Mesendoderm (in vitro differentiated cells): ENCODE results near the gene CR1L.

Source experiments
- DNase-seq: peaks from one replicate; pipeline ENCODE4 v3.0.0; 2013
- H2AK5ac ChIP-seq: 2 replicates; pipeline ENCODE4 v1.6.1; 2013; ENCODE audit warnings: low read length, inconsistent platforms
- H2BK120ac ChIP-seq: 2 replicates; pipeline ENCODE4 v1.6.1; 2013; ENCODE audit warnings: low read depth, mild to moderate bottlenecking, low read length, moderate library complexity, mixed read lengths
- H2BK15ac ChIP-seq: replicated peaks from 2 replicates; pipeline ENCODE4 v1.6.1; 2013; ENCODE audit warnings: low read depth, mild to moderate bottlenecking, moderate library complexity
- H2BK5ac ChIP-seq: 2 replicates; pipeline ENCODE4 v1.6.1; 2013; ENCODE audit warnings: low read length, inconsistent platforms
- H3K18ac ChIP-seq: 2 replicates; pipeline ENCODE4 v1.6.1; 2013; ENCODE audit warnings: mild to moderate bottlenecking, low read length, mixed read lengths
- H3K23ac ChIP-seq: one replicate; pipeline ENCODE4 v1.6.1; 2013; ENCODE audit warnings: low read length
- H3K27ac ChIP-seq: 2 replicates; pipeline ENCODE4 v1.5.1; 2013; ENCODE audit warnings: low read depth, mild to moderate bottlenecking, inconsistent platforms, low read length, moderate library complexity
- H3K27me3 ChIP-seq: 2 replicates; pipeline ENCODE4 v1.6.1; 2013; ENCODE audit warnings: low read length, control low read depth, mild to moderate bottlenecking, inconsistent platforms; ENCODE audit not compliant: insufficient read depth, poor library complexity
- H3K36me3 ChIP-seq: 2 replicates; pipeline ENCODE4 v1.6.1; 2013; ENCODE audit warnings: low read length, inconsistent platforms; ENCODE audit not compliant: control insufficient read depth, insufficient read depth
- H3K4ac ChIP-seq: one replicate; pipeline ENCODE4 v1.6.1; 2013; ENCODE audit warnings: low read depth, mild to moderate bottlenecking, low read length, moderate library complexity
- H3K4me1 ChIP-seq: 2 replicates; pipeline ENCODE4 v1.6.1; 2013; ENCODE audit warnings: low read depth, low read length, inconsistent platforms; ENCODE audit not compliant: control insufficient read depth
- H3K4me2 ChIP-seq: 2 replicates; pipeline ENCODE4 v1.6.1; 2013; ENCODE audit warnings: low read length
- H3K4me3 ChIP-seq: 2 replicates; pipeline ENCODE4 v1.5.1; 2013; ENCODE audit warnings: mild to moderate bottlenecking, low read length
- H3K56ac ChIP-seq: one replicate; pipeline ENCODE4 v1.6.1; 2013; ENCODE audit warnings: low read length
- H3K79me1 ChIP-seq: 2 replicates; pipeline ENCODE4 v1.6.1; 2013; ENCODE audit warnings: low read length, inconsistent platforms
- H3K79me2 ChIP-seq: 2 replicates; pipeline ENCODE4 v1.6.1; 2013; ENCODE audit warnings: mild to moderate bottlenecking, low read length; ENCODE audit not compliant: control insufficient read depth, insufficient read depth
- H3K9ac ChIP-seq: 2 replicates; pipeline ENCODE4 v1.6.1; 2013; ENCODE audit warnings: low read length, inconsistent platforms
- H4K5ac ChIP-seq: one replicate; pipeline ENCODE4 v1.6.1; 2013; ENCODE audit warnings: low read length
- H4K8ac ChIP-seq: one replicate; pipeline ENCODE4 v1.6.1; 2013; ENCODE audit warnings: low read depth, mild to moderate bottlenecking, control low read depth, low read length, moderate library complexity
- WGBS: extraction: QIAGEN DNeasy Blood & Tissue Kit; methylation state at CpG from one replicate; pipeline ENCODE4 v1.1.7; 2013; ENCODE audit warnings: low lambda C conversion rate, missing lambda C conversion rate; ENCODE audit not compliant: insufficient coverage; ENCODE audit errors: extremely low coverage; 5-methylcytosine and 5-hydroxymethylcytosine counted together

CR1L gene

DNA sequence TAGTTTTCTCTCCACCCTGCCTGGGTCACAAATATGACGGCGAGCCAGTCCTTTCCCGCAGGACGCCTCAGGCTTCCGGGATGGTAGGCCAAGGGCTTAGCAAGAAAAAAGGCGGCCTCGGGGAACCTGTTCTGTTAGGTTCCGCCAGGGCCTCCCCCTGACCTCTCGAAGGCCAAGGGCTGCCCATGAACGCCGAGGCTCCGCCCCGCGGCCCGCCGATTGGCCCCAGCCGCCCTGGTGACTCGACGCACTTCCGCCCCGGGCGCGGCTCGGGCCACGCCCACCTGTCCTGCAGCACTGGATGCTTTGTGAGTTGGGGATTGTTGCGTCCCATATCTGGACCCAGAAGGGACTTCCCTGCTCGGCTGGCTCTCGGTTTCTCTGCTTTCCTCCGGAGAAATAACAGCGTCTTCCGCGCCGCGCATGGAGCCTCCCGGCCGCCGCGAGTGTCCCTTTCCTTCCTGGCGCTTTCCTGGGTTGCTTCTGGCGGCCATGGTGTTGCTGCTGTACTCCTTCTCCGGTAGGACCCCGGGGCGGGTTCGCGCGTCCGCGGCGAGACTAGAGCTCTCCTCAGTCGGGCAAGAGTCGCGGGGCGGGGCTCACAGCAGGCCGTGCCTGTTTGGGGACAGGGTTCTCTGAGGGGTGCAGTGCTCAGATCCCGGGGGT lies 107.0 kb downstream of the CR1L start, which contains the start of gene CD46:
CD46 (plus strand) TSS at position 265 of the 666 bp plus-strand sequence; CDS start at position 424, 159 bp downstream.
- Histone ChIP-seq H3K4me2 (peak within 1 kb of the TSS; percentile 72), H3K27ac (peak within 1 kb of the TSS; percentile 76)

DNA sequence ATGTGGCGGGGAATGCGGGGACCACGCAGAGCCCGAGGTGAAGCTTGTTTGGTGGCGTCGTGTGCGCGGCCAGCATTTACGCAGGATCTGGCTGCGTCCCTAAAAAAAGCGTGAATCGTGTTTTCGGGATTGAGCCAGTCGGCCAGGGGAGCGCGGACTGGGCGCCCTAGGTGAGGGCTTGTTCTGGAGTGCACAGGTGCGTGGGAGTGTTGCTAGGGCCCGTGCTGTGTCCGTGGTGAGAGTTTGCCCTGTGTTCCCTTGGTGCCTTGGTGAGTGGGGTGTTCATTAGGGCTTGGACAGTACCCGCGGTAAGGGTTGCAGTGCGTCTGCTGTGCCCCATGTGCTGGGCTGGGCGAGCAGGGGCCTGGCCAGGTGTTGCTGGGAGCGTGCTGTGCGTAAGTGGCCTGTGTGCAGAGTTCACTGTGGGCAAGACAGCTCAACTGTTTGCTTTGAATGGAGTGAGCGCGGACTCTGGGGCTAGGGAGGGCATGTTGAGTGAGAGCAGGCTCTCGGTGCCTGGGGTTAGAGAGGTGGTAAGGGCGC lies 107.6 kb downstream of the CR1L start:
- Histone ChIP-seq H3K4me3 (peak overlapping the region; percentile 68), H3K36me3 (no peaks in the 10 kb centered on the region), H4K5ac (no peak overlapping the region), H3K27me3 (no peaks in the 10 kb centered on the region), H3K79me2 (peaks cover 50% of the 10 kb centered on the region), H2BK15ac (no peak overlapping the region), H2AK5ac (no peak overlapping the region), H3K23ac (peak overlapping the region; percentile 35), H4K8ac (no peak overlapping the region), H3K56ac (peak overlapping the region; percentile 92), H3K4ac (no peak overlapping the region), H3K79me1 (peaks cover 7% of the 10 kb centered on the region), H3K4me1 (peaks cover 4% of the 10 kb centered on the region), H2BK5ac (peak overlapping the region; percentile 69), H3K9ac (peak overlapping the region; percentile 86), H3K18ac (peak overlapping the region; percentile 90), H3K27ac (peak overlapping the region; percentile 76), H2BK120ac (no peak overlapping the region), H3K4me2 (peak overlapping the region; percentile 72)
- peak; percentile 33 for DNase-seq
- WGBS: no CpG with 5 or more reads among the region's 30 CpGs

More for the DNA sequence above, 107.0 kb downstream of the CR1L start, which contains the start of gene CD46:
- H3K79me1 ChIP-seq: peaks cover 7% of the 10 kb centered on the region
- H3K4me1 ChIP-seq: peaks cover 4% of the 10 kb centered on the region
- WGBS: no CpG with 5 or more reads among the region's 55 CpGs
- H3K56ac ChIP-seq: peak within 1 kb of the TSS; percentile 92
- DNase-seq: peak; percentile 98
- H4K8ac ChIP-seq: no peak within 1 kb of the TSS
- H2AK5ac ChIP-seq: no peak within 1 kb of the TSS
- H3K4ac ChIP-seq: peak within 1 kb of the TSS; percentile 83
- peak within 1 kb of the TSS; percentile 68 for H3K4me3 ChIP-seq
- H2BK120ac ChIP-seq: no peak within 1 kb of the TSS
- H3K36me3 ChIP-seq: no peaks in the 10 kb centered on the region
- peaks cover 48% of the 10 kb centered on the region for H3K79me2 ChIP-seq
- H2BK5ac ChIP-seq: peak within 1 kb of the TSS; percentile 69
- H3K18ac ChIP-seq: peak within 1 kb of the TSS; percentile 90
- H3K9ac ChIP-seq: peak within 1 kb of the TSS; percentile 86
- no peak within 1 kb of the TSS for H2BK15ac ChIP-seq
- H3K27me3 ChIP-seq: no peaks in the 10 kb centered on the region
- H4K5ac ChIP-seq: peak within 1 kb of the TSS; percentile 29
- H3K23ac ChIP-seq: peak within 1 kb of the TSS; percentile 35

DNA sequence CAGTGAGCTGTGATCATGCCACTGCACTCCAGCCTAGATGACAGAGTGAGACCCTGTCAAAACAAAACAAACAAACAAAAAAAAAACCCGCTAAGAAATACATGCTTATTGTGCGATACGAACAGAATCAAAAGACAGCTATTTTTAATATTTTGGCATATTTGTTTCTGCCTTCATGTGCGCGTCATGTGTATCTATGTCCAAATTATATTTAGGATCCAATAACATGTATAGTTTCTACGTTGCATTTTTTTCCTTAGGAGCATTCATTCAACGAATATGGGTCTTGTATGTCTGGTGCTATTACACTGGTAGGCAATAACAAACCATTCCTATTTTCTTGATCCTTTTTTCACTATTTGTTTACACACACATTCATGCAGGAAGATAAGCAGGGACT lies 108.7 kb downstream of the CR1L start:
- Histone ChIP-seq H3K79me2 (peaks cover 55% of the 10 kb centered on the region), H3K79me1 (peaks cover 11% of the 10 kb centered on the region), H2BK15ac (no peak overlapping the region), H3K18ac (no peak overlapping the region), H3K27me3 (no peaks in the 10 kb centered on the region), H4K8ac (no peak overlapping the region), H3K4ac (no peak overlapping the region), H2BK120ac (no peak overlapping the region), H4K5ac (no peak overlapping the region), H2BK5ac (no peak overlapping the region), H3K4me1 (peaks cover 4% of the 10 kb centered on the region), H2AK5ac (no peak overlapping the region), H3K9ac (peak overlapping the region; percentile 86), H3K23ac (no peak overlapping the region), H3K36me3 (no peaks in the 10 kb centered on the region), H3K27ac (no peak overlapping the region), H3K4me2 (peak overlapping the region; percentile 28), H3K56ac (no peak overlapping the region), H3K4me3 (no peak overlapping the region)
- DNase-seq: no peak
- no CpG with 5 or more reads among the region's 7 CpGs for WGBS

DNA sequence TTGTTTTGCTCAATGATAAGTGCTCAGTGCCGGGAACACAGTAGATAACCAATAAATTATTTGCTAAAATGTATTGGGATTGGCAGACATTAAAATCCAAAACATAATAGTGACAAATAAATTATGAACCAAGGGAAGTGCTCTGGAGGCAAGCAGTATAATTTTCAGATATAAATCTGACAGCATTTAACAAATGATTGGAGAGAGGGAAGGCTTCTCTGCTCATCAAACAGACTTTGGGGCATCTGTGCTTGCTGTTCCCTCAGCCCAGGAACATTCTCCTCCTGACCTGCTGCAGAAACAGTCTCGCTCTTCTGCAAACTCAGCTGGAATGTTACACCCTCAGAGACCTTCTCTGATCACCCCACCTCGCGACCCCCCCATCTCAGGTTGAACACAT lies 109.1 kb downstream of the CR1L start:
- Histone ChIP-seq H3K4me3 (no peak overlapping the region), H4K8ac (no peak overlapping the region), H3K36me3 (no peaks in the 10 kb centered on the region), H3K4me1 (peaks cover 4% of the 10 kb centered on the region), H2BK15ac (no peak overlapping the region), H3K18ac (peak overlapping the region; percentile 34), H3K27me3 (no peaks in the 10 kb centered on the region), H2BK120ac (no peak overlapping the region), H3K23ac (no peak overlapping the region), H3K79me2 (peaks cover 55% of the 10 kb centered on the region), H3K9ac (peak overlapping the region; percentile 37), H3K56ac (peak overlapping the region; percentile 44), H3K4ac (peak overlapping the region; percentile 87), H2AK5ac (no peak overlapping the region), H2BK5ac (no peak overlapping the region), H3K79me1 (peaks cover 11% of the 10 kb centered on the region), H3K27ac (no peak overlapping the region), H3K4me2 (peak overlapping the region; percentile 13), H4K5ac (no peak overlapping the region)
- WGBS: no CpG with 5 or more reads among the region's 4 CpGs
- no peak for DNase-seq

DNA sequence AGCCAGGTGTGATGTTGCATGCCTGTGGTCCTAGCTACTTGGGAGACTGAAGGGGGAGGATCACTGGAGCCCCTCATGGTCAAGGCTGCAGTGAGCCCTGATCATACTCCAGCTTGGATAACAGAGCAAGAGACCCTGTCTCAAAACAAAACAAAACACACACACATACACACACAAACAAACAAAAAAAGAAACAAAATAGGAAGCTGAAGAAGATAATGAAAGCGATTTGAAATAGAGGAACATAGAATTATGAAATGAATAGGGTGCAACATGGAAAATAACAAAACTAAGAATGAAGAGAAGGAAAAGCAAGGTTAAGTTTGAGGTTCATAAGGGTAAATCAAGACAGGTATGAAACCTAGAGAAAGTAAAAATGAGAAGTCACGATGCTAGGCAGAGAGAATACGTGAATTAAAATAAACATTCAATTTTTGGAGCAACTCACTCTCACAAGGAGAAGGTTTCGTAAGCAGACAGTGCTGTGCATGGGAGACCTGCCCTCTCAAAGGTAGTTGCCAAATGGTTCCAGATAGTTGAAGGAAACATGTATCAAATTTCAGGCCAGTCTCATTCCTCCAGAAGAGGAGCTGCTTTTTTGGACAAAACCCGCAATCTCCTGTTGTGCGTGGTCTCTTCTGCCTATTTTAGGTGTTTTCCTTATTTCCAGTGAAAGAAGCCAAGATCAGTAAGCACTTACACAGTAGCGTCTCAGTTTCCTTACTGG lies 110.2 kb downstream of the CR1L start:
- Histone ChIP-seq H3K27ac (no peak overlapping the region), H4K5ac (no peak overlapping the region), H4K8ac (no peak overlapping the region), H3K36me3 (no peaks in the 10 kb centered on the region), H2BK5ac (no peak overlapping the region), H3K4ac (no peak overlapping the region), H3K4me3 (no peak overlapping the region), H2AK5ac (no peak overlapping the region), H3K79me2 (peaks cover 55% of the 10 kb centered on the region), H2BK120ac (no peak overlapping the region), H2BK15ac (no peak overlapping the region), H3K23ac (no peak overlapping the region), H3K27me3 (no peaks in the 10 kb centered on the region), H3K9ac (no peak overlapping the region), H3K4me1 (peaks cover 4% of the 10 kb centered on the region), H3K18ac (no peak overlapping the region), H3K4me2 (no peak overlapping the region), H3K56ac (no peak overlapping the region), H3K79me1 (peaks cover 11% of the 10 kb centered on the region)
- WGBS: no CpG with 5 or more reads among the region's 7 CpGs
- no peak for DNase-seq
